ENCODE results near the gene CCN5.

- TF ChIP-seq CTCF (IDR thresholded peaks at IDR 0.05) (no peak), POLR2A (IDR thresholded peaks at IDR 0.05) (no peak)
Measured at GRCh38 chr20:44692932-44693480, 22.2 kb upstream of the CCN5 start.

Data from ovary (tissue), 3 donors.